Trophoblast cell (in vitro differentiated cells and primary cell): Measurements from ENCODE around the gene MAP1B.

Experiments
- DNase-seq, 2 donors: peaks; one replicate each; pipeline ENCODE4 v3.0.0-alpha.2; 2016
- H2AFZ ChIP-seq: 2 replicates; pipeline ENCODE4 v1.6.1; 2013; ENCODE audit warnings: low read length, moderate library complexity, mild to moderate bottlenecking; ENCODE audit not compliant: insufficient read depth, poor library complexity
- H2AK5ac ChIP-seq: 2 replicates; pipeline ENCODE4 v1.6.1; 2013; ENCODE audit warnings: mild to moderate bottlenecking, low read length
- H2BK120ac ChIP-seq: 2 replicates; pipeline ENCODE4 v1.6.1; 2013; ENCODE audit warnings: low read length, mild to moderate bottlenecking, moderate library complexity; ENCODE audit not compliant: insufficient read depth, poor library complexity
- H2BK12ac ChIP-seq: 2 replicates; pipeline ENCODE4 v1.6.1; 2013; ENCODE audit warnings: mild to moderate bottlenecking, low read length, moderate library complexity
- H2BK5ac ChIP-seq: 2 replicates; pipeline ENCODE4 v1.6.1; 2013; ENCODE audit warnings: low read length, low read depth, moderate library complexity, mild to moderate bottlenecking; ENCODE audit not compliant: poor library complexity
- H3K14ac ChIP-seq: 2 replicates; pipeline ENCODE4 v1.6.1; 2013; ENCODE audit warnings: mild to moderate bottlenecking, low read length
- H3K18ac ChIP-seq: 2 replicates; pipeline ENCODE4 v1.6.1; 2013; ENCODE audit warnings: mild to moderate bottlenecking, low read length
- H3K23ac ChIP-seq: 2 replicates; pipeline ENCODE4 v1.6.1; 2013; ENCODE audit warnings: low read length
- H3K27ac ChIP-seq: 2 replicates; pipeline ENCODE4 v1.5.1; 2013; ENCODE audit warnings: low read depth, mild to moderate bottlenecking, inconsistent platforms, low read length, moderate library complexity
- H3K27me3 ChIP-seq: 2 replicates; pipeline ENCODE4 v1.6.1; 2013; ENCODE audit warnings: inconsistent platforms, mild to moderate bottlenecking, low read length, moderate library complexity; ENCODE audit not compliant: insufficient read depth
- H3K36me3 ChIP-seq, 2 experiments: 1 replicate in 1 of 2; 2 replicates in 1 of 2; pipeline ENCODE4 v1.6.1; 2013; ENCODE audit warnings: low read length in 2 of 2, mild to moderate bottlenecking in 2 of 2, moderate library complexity in 1 of 2; ENCODE audit not compliant: insufficient read depth in 2 of 2, control insufficient read depth in 1 of 2
- H3K4ac ChIP-seq: 2 replicates; pipeline ENCODE4 v1.6.1; 2013; ENCODE audit warnings: low read depth, mild to moderate bottlenecking, low read length, moderate library complexity
- H3K4me1 ChIP-seq, 2 experiments: 1 replicate in 1 of 2; 2 replicates in 1 of 2; pipeline ENCODE4 v1.6.1; 2013; ENCODE audit warnings: low read length in 2 of 2, mild to moderate bottlenecking in 2 of 2, moderate library complexity in 1 of 2; ENCODE audit not compliant: insufficient read depth in 2 of 2, control insufficient read depth in 1 of 2
- H3K4me2 ChIP-seq: 2 replicates; pipeline ENCODE4 v1.6.1; 2013; ENCODE audit warnings: inconsistent platforms, mild to moderate bottlenecking, low read length, moderate library complexity
- H3K4me3 ChIP-seq: 2 replicates; pipeline ENCODE4 v1.5.1; 2013; ENCODE audit warnings: mild to moderate bottlenecking, low read depth, low read length, inconsistent platforms
- H3K79me1 ChIP-seq: one replicate; pipeline ENCODE4 v1.6.1; 2013; ENCODE audit warnings: low read length
- H3K79me2 ChIP-seq: 2 replicates; pipeline ENCODE4 v1.6.1; 2013; ENCODE audit warnings: low read length, mild to moderate bottlenecking; ENCODE audit not compliant: control insufficient read depth, insufficient read depth, poor library complexity
- H3K9ac ChIP-seq: 2 replicates; pipeline ENCODE4 v1.6.1; 2013; ENCODE audit warnings: mild to moderate bottlenecking, low read length
- H3K9me3 ChIP-seq: 2 replicates; pipeline ENCODE4 v1.6.1; 2013; ENCODE audit warnings: low read depth, mild to moderate bottlenecking, control low read depth, inconsistent platforms, low read length; ENCODE audit not compliant: insufficient read depth
- H4K12ac ChIP-seq: 2 replicates; pipeline ENCODE4 v1.6.1; 2013; ENCODE audit warnings: low read depth, mild to moderate bottlenecking, low read length, moderate library complexity
- H4K8ac ChIP-seq: 2 replicates; pipeline ENCODE4 v1.6.1; 2013; ENCODE audit warnings: low read depth, mild to moderate bottlenecking, low read length, moderate library complexity
- H4K91ac ChIP-seq: one replicate; pipeline ENCODE4 v1.6.1; 2013; ENCODE audit warnings: low read depth, mild to moderate bottlenecking, low read length, moderate library complexity
- WGBS: extraction: QIAGEN DNeasy Blood & Tissue Kit; methylation state at CpG from one replicate; pipeline ENCODE4 v1.1.7; 2013; ENCODE audit warnings: missing lambda C conversion rate; ENCODE audit not compliant: insufficient read length, insufficient coverage; ENCODE audit errors: extremely low coverage; 5-methylcytosine and 5-hydroxymethylcytosine counted together

The MAP1B gene

DNA sequence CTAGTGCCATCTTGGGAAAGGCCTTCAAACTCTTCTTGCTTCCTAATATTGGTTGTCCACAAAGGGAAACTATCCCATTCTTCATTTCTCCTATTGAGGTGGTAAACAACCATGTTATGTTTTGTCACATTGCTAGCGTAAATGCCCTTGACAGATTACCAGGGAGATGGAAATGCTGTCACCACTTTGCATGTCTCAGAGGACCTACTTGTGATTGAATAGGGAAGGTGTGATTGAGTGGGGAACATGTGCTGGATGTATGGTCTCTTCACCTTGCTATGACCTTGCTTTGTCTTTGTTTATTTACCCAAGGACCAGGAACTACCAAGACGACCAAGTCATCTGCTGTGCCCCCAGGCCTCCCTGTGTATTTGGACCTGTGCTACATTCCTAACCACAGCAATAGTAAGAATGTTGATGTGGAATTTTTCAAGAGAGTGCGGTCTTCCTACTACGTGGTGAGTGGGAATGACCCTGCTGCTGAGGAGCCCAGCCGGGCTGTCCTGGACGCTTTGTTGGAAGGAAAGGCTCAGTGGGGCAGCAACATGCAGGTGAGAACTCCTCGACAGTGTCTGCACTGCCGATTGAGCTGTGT lies 96.1 kb downstream of the MAP1B start:
- Histone ChIP-seq H3K4ac (no peak overlapping the region), H2AFZ (no peak overlapping the region), H2BK12ac (no peak overlapping the region), H3K14ac (no peak overlapping the region), H4K91ac (peak overlapping the region; percentile 45), H3K18ac (no peak overlapping the region), H2BK5ac (no peak overlapping the region), H4K12ac (no peak overlapping the region), H3K27ac (peak overlapping the region; percentile 44), H3K79me2 (no peaks in the 10 kb centered on the region), H2BK120ac (peak overlapping the region; percentile 29), H3K4me1 (peaks cover 4 to 9% of the 10 kb centered on the region in 2 experiments), H3K4me3 (no peak overlapping the region), H3K4me2 (no peak overlapping the region), H3K79me1 (peaks cover 2% of the 10 kb centered on the region), H3K9ac (no peak overlapping the region), H3K23ac (no peak overlapping the region), H2AK5ac (no peak overlapping the region), H3K27me3 (no peaks in the 10 kb centered on the region), H3K9me3 (no peaks in the 10 kb centered on the region), H3K36me3 (peaks cover 4 to 31% of the 10 kb centered on the region in 2 experiments), H4K8ac (no peak overlapping the region)
- no CpG with 5 or more reads among the region's 8 CpGs for WGBS
- peak; percentile 49 to 73 for DNase-seq

DNA sequence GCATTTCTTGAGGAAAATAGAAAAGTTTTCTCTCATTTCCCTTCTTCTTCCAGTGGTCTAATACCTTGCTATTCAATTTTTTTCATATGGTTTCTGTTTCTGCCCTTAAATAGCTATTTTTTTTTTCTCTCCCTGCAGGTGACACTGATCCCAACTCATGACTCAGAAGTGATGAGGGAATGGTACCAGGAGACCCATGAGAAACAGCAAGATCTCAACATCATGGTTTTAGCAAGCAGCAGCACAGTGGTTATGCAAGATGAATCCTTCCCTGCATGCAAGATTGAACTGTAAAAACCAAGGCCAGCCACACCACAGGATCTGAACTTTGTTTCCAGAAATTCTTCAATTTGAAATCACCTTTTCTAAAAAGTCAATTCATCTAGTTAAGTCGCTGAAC lies 97.7 kb downstream of the MAP1B start:
- Histone ChIP-seq H3K27me3 (no peaks in the 10 kb centered on the region), H4K8ac (no peak overlapping the region), H3K79me2 (no peaks in the 10 kb centered on the region), H2BK120ac (no peak overlapping the region), H2BK12ac (no peak overlapping the region), H3K27ac (peak overlapping the region; percentile 21), H3K23ac (no peak overlapping the region), H2AFZ (no peak overlapping the region), H2AK5ac (no peak overlapping the region), H2BK5ac (no peak overlapping the region), H4K91ac (no peak overlapping the region), H3K18ac (no peak overlapping the region), H4K12ac (no peak overlapping the region), H3K36me3 (peaks cover 2 to 18% of the 10 kb centered on the region in 2 experiments), H3K4me3 (no peak overlapping the region), H3K4me2 (no peak overlapping the region), H3K14ac (no peak overlapping the region), H3K79me1 (peaks cover 2% of the 10 kb centered on the region), H3K4ac (no peak overlapping the region), H3K9me3 (no peaks in the 10 kb centered on the region), H3K4me1 (peaks cover 4 to 9% of the 10 kb centered on the region in 2 experiments), H3K9ac (no peak overlapping the region)
- no peak for DNase-seq
- no CpG with 5 or more reads among the region's 1 CpG for WGBS

GRCh38 chr5:72205431-72206009 lies 98.2 kb downstream of the MAP1B start:
- no peaks in the 10 kb centered on the region for H3K79me2 ChIP-seq
- H2AK5ac ChIP-seq: no peak overlapping the region
- no peak overlapping the region for H3K9ac ChIP-seq
- peak in 1 of 2 donors; percentile 37 for DNase-seq
- no peak overlapping the region for H3K14ac ChIP-seq
- H2AFZ ChIP-seq: no peak overlapping the region
- H2BK5ac ChIP-seq: no peak overlapping the region
- H3K23ac ChIP-seq: no peak overlapping the region
- no peak overlapping the region for H4K8ac ChIP-seq
- H3K4me3 ChIP-seq: no peak overlapping the region
- peaks cover 0 to 13% of the 10 kb centered on the region in 2 experiments for H3K36me3 ChIP-seq
- H3K4me2 ChIP-seq: no peak overlapping the region
- no CpG with 5 or more reads among the region's 3 CpGs for WGBS
- no peaks in the 10 kb centered on the region for H3K27me3 ChIP-seq
- no peak overlapping the region for H3K18ac ChIP-seq
- H4K91ac ChIP-seq: no peak overlapping the region
- H3K79me1 ChIP-seq: peaks cover 2% of the 10 kb centered on the region
- H3K27ac ChIP-seq: peak overlapping the region; percentile 21
- H3K4ac ChIP-seq: no peak overlapping the region
- no peak overlapping the region for H4K12ac ChIP-seq
- peaks cover 4 to 9% of the 10 kb centered on the region in 2 experiments for H3K4me1 ChIP-seq
- no peaks in the 10 kb centered on the region for H3K9me3 ChIP-seq
- H2BK12ac ChIP-seq: no peak overlapping the region
- H2BK120ac ChIP-seq: no peak overlapping the region

GRCh38 chr5:72206160-72206559 lies 98.9 kb downstream of the MAP1B start:
- no CpG with 5 or more reads among the region's 3 CpGs for WGBS

More at GRCh38 chr5:72206160-72206559, 98.9 kb downstream of the MAP1B start:
- Histone ChIP-seq H4K8ac (no peak overlapping the region), H2BK12ac (no peak overlapping the region), H3K18ac (no peak overlapping the region), H3K23ac (no peak overlapping the region), H2AFZ (no peak overlapping the region), H3K27me3 (no peaks in the 10 kb centered on the region), H2BK120ac (no peak overlapping the region), H3K9ac (no peak overlapping the region), H3K36me3 (peaks cover 0 to 12% of the 10 kb centered on the region in 2 experiments), H3K4me2 (no peak overlapping the region), H2BK5ac (no peak overlapping the region), H3K79me1 (peaks cover 2% of the 10 kb centered on the region), H2AK5ac (no peak overlapping the region), H3K4me1 (peaks cover 4 to 9% of the 10 kb centered on the region in 2 experiments), H3K14ac (no peak overlapping the region), H3K4me3 (no peak overlapping the region), H4K12ac (no peak overlapping the region), H3K4ac (no peak overlapping the region), H3K9me3 (no peaks in the 10 kb centered on the region), H3K27ac (no peak overlapping the region), H3K79me2 (no peaks in the 10 kb centered on the region), H4K91ac (no peak overlapping the region)
- no peak for DNase-seq
